Osteoblast (primary cell): ENCODE measurements around the gene FGF1. TPM values are rescaled to one million over a fixed set of nuclear protein-coding genes. Genes with fewer than 3 reads are reported as not detected.

Experiments
- DNase-seq: peaks from one replicate; pipeline ENCODE4 v3.0.0; 2011; ENCODE audit warnings: low spot score, mixed read lengths; ENCODE audit not compliant: insufficient read length; ENCODE audit errors: missing footprints
- H2AFZ ChIP-seq: 2 replicates; pipeline ENCODE4 v1.6.0; 2011; ENCODE audit warnings: mild to moderate bottlenecking, low read length
- H3K27ac ChIP-seq: 2 replicates; pipeline ENCODE4 v1.5.1; 2011; ENCODE audit warnings: mild to moderate bottlenecking, low read depth, low read length, moderate library complexity
- H3K27me3 ChIP-seq: 2 replicates; pipeline ENCODE4 v1.6.0; 2012; ENCODE audit warnings: mild to moderate bottlenecking, control low read depth, inconsistent platforms, low read length, moderate library complexity; ENCODE audit not compliant: insufficient read depth
- H3K36me3 ChIP-seq: 2 replicates; pipeline ENCODE4 v1.5.1; 2011; ENCODE audit warnings: mild to moderate bottlenecking, low read length, control low read depth, moderate library complexity; ENCODE audit not compliant: insufficient read depth
- H3K4me1 ChIP-seq: 2 replicates; pipeline ENCODE4 v1.5.1; 2011; ENCODE audit warnings: mild to moderate bottlenecking, low read length, control low read depth, moderate library complexity; ENCODE audit not compliant: insufficient read depth
- H3K4me2 ChIP-seq: 2 replicates; pipeline ENCODE4 v1.6.0; 2011; ENCODE audit warnings: mild to moderate bottlenecking, low read length; ENCODE audit not compliant: insufficient read depth
- H3K4me3 ChIP-seq: fragments of 200-600 bp; sonication (generic); 3 replicates; pipeline ENCODE4 v1.5.1; 2012; ENCODE audit warnings: mild to moderate bottlenecking, low read length, inconsistent platforms; ENCODE audit not compliant: insufficient read depth
- H3K79me2 ChIP-seq: 2 replicates; pipeline ENCODE4 v1.6.0; 2012; ENCODE audit warnings: mild to moderate bottlenecking, low read length, control low read depth, inconsistent platforms; ENCODE audit not compliant: insufficient read depth
- H3K9me3 ChIP-seq: 2 replicates; pipeline ENCODE4 v1.5.1; 2011; ENCODE audit warnings: low read depth, low read length, control low read depth
- H4K20me1 ChIP-seq: 2 replicates; pipeline ENCODE4 v1.6.0; 2012; ENCODE audit warnings: mild to moderate bottlenecking, low read length, control low read depth; ENCODE audit not compliant: insufficient read depth
- total RNA-seq: library from RNA; depleted of rRNA; stranded (reverse); fragments of >200 nt; gene quantifications from 2 replicates; pipeline ENCODE4 v1.2.3, GENCODE V29; 2012
- TF ChIP-seq, protein P1 (sequence below): IDR thresholded peaks from 2 replicates; pipeline ENCODE4 v1.5.1; 2011; ENCODE audit warnings: mild to moderate bottlenecking, low read depth, low read length, moderate library complexity; ENCODE audit errors: extremely low read depth

FGF1 gene
- total RNA-seq, 1 donor, result 4.3 TPM

DNA sequence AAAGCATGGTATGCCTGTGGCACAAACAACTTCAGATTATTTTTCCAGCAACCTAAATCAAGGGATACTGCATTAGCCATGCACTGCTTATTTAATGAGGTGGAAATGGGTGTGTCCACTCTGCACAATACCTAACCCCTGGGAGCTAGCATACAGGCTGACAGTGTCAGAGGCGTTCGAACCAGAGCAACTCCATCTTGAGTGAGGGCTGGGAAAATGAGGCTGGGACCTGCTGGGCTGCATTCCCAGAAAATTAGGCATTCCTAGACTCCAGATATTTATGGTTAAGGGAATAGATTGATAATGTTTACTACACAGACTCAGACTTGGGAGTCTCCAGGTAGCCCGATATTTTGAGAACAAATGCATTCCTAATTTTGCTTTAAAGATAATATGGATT is 2.8 kb downstream of the FGF1 start:
- peaks cover 35% of the 10 kb centered on the region for H3K4me1 ChIP-seq
- H3K9me3 ChIP-seq, result no peaks in the 10 kb centered on the region
- no peaks in the 10 kb centered on the region for H3K36me3 ChIP-seq
- TF ChIP-seq, protein P1, sequence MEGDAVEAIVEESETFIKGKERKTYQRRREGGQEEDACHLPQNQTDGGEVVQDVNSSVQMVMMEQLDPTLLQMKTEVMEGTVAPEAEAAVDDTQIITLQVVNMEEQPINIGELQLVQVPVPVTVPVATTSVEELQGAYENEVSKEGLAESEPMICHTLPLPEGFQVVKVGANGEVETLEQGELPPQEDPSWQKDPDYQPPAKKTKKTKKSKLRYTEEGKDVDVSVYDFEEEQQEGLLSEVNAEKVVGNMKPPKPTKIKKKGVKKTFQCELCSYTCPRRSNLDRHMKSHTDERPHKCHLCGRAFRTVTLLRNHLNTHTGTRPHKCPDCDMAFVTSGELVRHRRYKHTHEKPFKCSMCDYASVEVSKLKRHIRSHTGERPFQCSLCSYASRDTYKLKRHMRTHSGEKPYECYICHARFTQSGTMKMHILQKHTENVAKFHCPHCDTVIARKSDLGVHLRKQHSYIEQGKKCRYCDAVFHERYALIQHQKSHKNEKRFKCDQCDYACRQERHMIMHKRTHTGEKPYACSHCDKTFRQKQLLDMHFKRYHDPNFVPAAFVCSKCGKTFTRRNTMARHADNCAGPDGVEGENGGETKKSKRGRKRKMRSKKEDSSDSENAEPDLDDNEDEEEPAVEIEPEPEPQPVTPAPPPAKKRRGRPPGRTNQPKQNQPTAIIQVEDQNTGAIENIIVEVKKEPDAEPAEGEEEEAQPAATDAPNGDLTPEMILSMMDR, result no peak
- no peak overlapping the region for H3K4me3 ChIP-seq
- H3K79me2 ChIP-seq, result no peaks in the 10 kb centered on the region
- H3K4me2 ChIP-seq, result no peak overlapping the region
- no peak overlapping the region for H3K27ac ChIP-seq
- H2AFZ ChIP-seq, result no peak overlapping the region
- no peak for DNase-seq
- H4K20me1 ChIP-seq, result no peaks in the 10 kb centered on the region
- H3K27me3 ChIP-seq, result no peaks in the 10 kb centered on the region

DNA sequence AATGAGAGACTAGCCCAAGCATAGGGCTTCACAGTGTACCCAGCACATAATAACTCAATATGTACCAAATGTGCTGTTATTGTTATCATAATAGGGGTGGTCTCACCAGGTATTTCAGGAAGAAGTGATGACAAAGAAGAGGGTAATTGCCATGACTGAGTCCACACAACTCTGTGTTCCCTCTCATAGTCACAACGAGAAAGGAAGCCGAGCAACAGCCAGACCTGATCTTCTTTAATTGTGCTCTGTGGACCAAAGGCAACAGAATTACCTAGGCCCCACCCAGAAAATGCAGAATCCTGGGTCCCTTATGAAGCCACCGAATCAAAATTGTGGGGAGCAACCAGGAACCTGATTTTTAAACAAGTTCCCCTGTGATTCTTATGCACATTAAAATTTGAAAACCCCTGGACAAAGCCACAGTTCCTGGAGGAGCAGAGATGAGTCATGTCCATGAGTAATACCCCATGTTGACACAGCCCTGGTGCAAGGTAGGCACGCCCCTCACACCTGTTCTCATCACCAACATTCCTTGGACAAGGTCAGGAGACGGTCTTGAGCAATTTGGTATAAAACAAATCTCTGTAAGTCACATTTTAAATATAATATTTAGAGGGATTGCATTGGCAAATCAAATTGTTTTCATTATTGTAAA is 5.2 kb downstream of the FGF1 start:
- Histone ChIP-seq H3K9me3 (no peaks in the 10 kb centered on the region), H3K27me3 (no peaks in the 10 kb centered on the region), H3K4me3 (no peak overlapping the region), H2AFZ (no peak overlapping the region), H4K20me1 (no peaks in the 10 kb centered on the region), H3K4me1 (peaks cover 34% of the 10 kb centered on the region), H3K79me2 (no peaks in the 10 kb centered on the region), H3K36me3 (no peaks in the 10 kb centered on the region), H3K4me2 (no peak overlapping the region), H3K27ac (no peak overlapping the region)
- DNase-seq, result no peak
- TF ChIP-seq, protein P1, result no peak

DNA sequence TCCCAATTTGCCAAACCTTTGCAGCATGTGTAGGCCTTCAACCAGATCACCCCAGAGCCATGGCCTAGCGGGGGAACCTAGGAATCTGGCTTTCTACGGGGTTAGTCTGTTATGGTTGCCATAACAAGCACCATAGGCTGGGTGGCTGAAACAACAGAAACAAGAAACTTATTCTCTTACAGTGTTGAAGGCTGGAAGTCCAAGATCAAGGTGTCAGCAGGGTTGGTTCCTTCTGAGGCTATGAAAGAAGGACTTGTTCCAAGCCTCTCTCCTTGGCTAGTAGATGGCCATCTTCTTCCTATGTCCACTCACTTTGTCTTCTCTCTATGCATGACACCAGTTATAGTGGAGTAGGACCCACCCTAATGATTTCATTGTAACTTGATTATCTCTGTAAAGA is 6.1 kb downstream of the FGF1 start:
- H3K27ac ChIP-seq, result no peak overlapping the region
- TF ChIP-seq, protein P1, result no peak
- H3K79me2 ChIP-seq, result no peaks in the 10 kb centered on the region
- H3K4me1 ChIP-seq, result peaks cover 28% of the 10 kb centered on the region
- no peaks in the 10 kb centered on the region for H4K20me1 ChIP-seq
- H3K4me3 ChIP-seq, result no peak overlapping the region
- H3K27me3 ChIP-seq, result no peaks in the 10 kb centered on the region
- no peaks in the 10 kb centered on the region for H3K36me3 ChIP-seq
- H2AFZ ChIP-seq, result no peak overlapping the region
- H3K4me2 ChIP-seq, result no peak overlapping the region
- DNase-seq, result no peak
- H3K9me3 ChIP-seq, result no peaks in the 10 kb centered on the region

DNA sequence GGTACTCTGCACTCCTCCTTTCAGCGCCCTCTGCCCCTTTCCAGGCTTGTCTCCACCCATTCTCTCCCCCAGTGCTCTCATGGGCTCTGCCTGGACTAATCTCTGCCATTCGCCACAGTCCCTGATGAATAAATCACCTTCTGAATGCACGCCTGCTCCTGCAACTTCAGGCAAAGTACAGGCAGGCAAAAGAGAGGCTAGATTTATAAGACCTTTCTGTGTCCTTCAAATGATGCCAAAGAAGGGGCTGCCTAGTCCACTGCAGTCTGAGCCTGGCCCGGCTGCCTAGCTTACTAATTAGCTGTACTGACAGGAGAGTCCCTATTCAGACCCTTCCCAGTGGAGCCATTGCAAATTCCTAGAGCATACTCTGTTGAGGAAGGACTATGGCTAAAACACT is 7.4 kb downstream of the FGF1 start:
- H3K79me2 ChIP-seq, result no peaks in the 10 kb centered on the region
- DNase-seq, result no peak
- H3K9me3 ChIP-seq, result no peaks in the 10 kb centered on the region
- H3K4me3 ChIP-seq, result no peak overlapping the region
- H3K27me3 ChIP-seq, result no peaks in the 10 kb centered on the region
- H3K4me2 ChIP-seq, result no peak overlapping the region
- no peaks in the 10 kb centered on the region for H3K36me3 ChIP-seq
- H3K27ac ChIP-seq, result no peak overlapping the region
- TF ChIP-seq, protein P1, result no peak
- peaks cover 29% of the 10 kb centered on the region for H3K4me1 ChIP-seq
- no peaks in the 10 kb centered on the region for H4K20me1 ChIP-seq
- no peak overlapping the region for H2AFZ ChIP-seq
